T-helper 1 cell treated with Interleukin-12 subunit alpha and Interleukin-12 subunit beta and Interleukin-4 antibody, amounts not matched to agents 30 μg/mL and 1 μg/mL, for 36 hours (primary cell): ENCODE data around the gene JMJD1C.
A peak's percentile ranks its signal among the peaks of the same experiment; 100 is the strongest.

Experiments used
- H3K27ac Mint-ChIP-seq: one replicate; pipeline ENCODE4 v1.8.0; 2021; ENCODE audit warnings: mild to moderate bottlenecking, mixed read lengths
- H3K27me3 Mint-ChIP-seq: one replicate; pipeline ENCODE4 v1.8.0; 2021; ENCODE audit warnings: low read depth, mixed read lengths
- H3K36me3 Mint-ChIP-seq: one replicate; pipeline ENCODE4 v1.8.0; 2021; ENCODE audit warnings: low read depth, mixed read lengths
- H3K4me1 Mint-ChIP-seq: one replicate; pipeline ENCODE4 v1.8.0; 2021; ENCODE audit warnings: low read depth, mixed read lengths
- H3K4me3 Mint-ChIP-seq: one replicate; pipeline ENCODE4 v1.8.0; 2021; ENCODE audit warnings: mild to moderate bottlenecking, moderate library complexity, mixed read lengths
- H3K9me3 Mint-ChIP-seq: one replicate; pipeline ENCODE4 v1.8.0; 2021; ENCODE audit warnings: mixed read lengths

The JMJD1C gene

GRCh38 chr10:63229161-63229560 is 236.6 kb downstream of the JMJD1C start:
- peaks cover 9% of the 10 kb centered on the region for H3K36me3 Mint-ChIP-seq
- H3K9me3 Mint-ChIP-seq = no peaks in the 10 kb centered on the region
- no peak overlapping the region for H3K27ac Mint-ChIP-seq
- peaks cover 45% of the 10 kb centered on the region for H3K4me1 Mint-ChIP-seq
- H3K4me3 Mint-ChIP-seq = no peak overlapping the region
- H3K27me3 Mint-ChIP-seq = no peaks in the 10 kb centered on the region

GRCh38 chr10:63228237-63228636 is 237.5 kb downstream of the JMJD1C start:
- no peak overlapping the region for H3K4me3 Mint-ChIP-seq
- H3K27ac Mint-ChIP-seq = peak overlapping the region; percentile 22
- H3K9me3 Mint-ChIP-seq = no peaks in the 10 kb centered on the region
- H3K36me3 Mint-ChIP-seq = peaks cover 9% of the 10 kb centered on the region
- no peaks in the 10 kb centered on the region for H3K27me3 Mint-ChIP-seq
- peaks cover 39% of the 10 kb centered on the region for H3K4me1 Mint-ChIP-seq

GRCh38 chr10:63227207-63227895 is 238.4 kb downstream of the JMJD1C start:
- Mint-ChIP-seq H3K4me1 (peaks cover 41% of the 10 kb centered on the region), H3K27me3 (no peaks in the 10 kb centered on the region), H3K27ac (peak overlapping the region; percentile 58), H3K4me3 (peak overlapping the region; percentile 58), H3K9me3 (no peaks in the 10 kb centered on the region), H3K36me3 (peaks cover 12% of the 10 kb centered on the region)

DNA sequence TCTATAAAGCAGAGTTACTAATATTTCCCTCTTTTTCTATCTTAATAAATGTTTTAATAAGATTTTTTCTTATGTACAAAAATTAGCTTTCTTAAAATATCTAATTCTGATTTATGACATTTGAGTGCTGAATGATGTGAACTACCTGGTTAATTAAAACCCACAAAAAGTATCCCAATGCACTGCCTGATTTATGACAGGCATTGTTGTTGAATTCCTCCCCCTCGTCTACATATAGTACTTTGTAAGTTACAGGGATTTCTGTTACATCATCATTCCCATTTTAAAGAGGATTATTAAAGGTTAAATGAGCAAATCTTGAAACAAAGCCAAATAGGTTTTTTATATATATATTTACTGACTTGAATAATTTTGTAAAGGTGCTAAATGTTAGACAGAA is 241.5 kb downstream of the JMJD1C start:
- Mint-ChIP-seq H3K4me1 (peaks cover 51% of the 10 kb centered on the region), H3K9me3 (no peaks in the 10 kb centered on the region), H3K36me3 (peaks cover 12% of the 10 kb centered on the region), H3K27ac (no peak overlapping the region), H3K27me3 (no peaks in the 10 kb centered on the region), H3K4me3 (no peak overlapping the region)

DNA sequence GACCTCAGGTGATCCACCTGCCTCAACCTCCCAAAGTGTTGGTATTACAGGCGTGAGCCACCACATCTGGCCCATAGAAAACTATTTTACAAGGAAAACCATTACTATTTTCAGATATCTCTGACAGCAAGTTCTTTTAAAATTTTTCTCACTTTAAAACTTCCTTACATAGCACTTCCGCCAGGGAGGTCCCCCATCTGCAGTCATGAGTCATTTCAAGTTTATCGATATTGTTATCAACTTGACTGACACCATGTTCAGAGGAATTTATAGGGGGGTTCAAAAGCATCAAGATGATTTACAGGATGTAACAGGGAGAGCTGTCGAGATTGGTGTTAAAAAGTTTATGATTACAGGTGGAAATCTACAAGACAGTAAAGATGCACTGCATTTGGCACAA is 243.8 kb downstream of the JMJD1C start:
- H3K27ac Mint-ChIP-seq = peak overlapping the region; percentile 73
- H3K36me3 Mint-ChIP-seq = peaks cover 17% of the 10 kb centered on the region
- H3K4me1 Mint-ChIP-seq = peaks cover 45% of the 10 kb centered on the region
- no peaks in the 10 kb centered on the region for H3K27me3 Mint-ChIP-seq
- no peak overlapping the region for H3K4me3 Mint-ChIP-seq
- H3K9me3 Mint-ChIP-seq = no peaks in the 10 kb centered on the region

DNA sequence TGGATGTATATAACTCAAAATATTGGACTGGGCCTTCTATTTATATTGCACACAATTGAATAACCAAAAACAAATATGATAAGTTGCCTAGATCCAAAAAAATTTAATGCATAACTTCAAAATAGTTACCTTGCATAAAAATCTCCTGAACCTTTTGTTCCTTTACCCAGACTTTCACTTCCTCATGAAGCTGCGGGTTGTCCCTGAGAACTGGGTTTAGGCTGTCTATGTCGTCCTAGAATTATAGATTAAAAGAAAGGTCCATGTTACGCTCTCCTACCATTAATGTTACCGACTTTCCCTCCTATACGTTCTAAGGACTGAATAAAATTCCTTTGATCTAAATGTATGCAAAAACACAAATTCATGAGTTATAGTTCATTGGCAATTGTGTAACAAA is 246.0 kb downstream of the JMJD1C start:
- Mint-ChIP-seq H3K4me1 (peaks cover 34% of the 10 kb centered on the region), H3K27me3 (no peaks in the 10 kb centered on the region), H3K4me3 (no peak overlapping the region), H3K9me3 (no peaks in the 10 kb centered on the region), H3K36me3 (peaks cover 20% of the 10 kb centered on the region), H3K27ac (no peak overlapping the region)

DNA sequence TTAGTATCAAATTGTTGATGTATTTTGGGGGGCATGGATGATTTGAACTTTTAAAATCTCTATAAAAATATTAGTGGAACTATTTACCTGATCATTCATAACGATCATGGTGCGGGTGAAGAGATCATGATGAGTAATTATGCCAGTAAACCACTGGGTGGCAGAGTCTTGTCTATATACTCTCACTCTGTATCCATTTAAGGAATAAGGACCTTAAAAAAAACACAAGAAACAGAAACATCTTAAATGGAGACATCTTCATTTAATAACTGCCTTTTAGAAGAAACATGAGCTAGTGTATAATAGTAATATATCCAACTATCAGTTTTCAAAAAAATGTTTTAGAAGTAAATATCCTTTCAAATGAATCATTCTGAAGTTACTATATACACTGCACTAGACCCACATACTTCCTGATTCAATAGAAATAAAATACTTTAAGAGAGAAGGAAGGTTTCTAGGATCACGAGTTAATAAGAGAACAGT is 248.6 kb downstream of the JMJD1C start:
- Mint-ChIP-seq H3K36me3 (peaks cover 32% of the 10 kb centered on the region), H3K27ac (peak overlapping the region; percentile 5), H3K27me3 (no peaks in the 10 kb centered on the region), H3K4me3 (no peak overlapping the region), H3K4me1 (peaks cover 31% of the 10 kb centered on the region), H3K9me3 (no peaks in the 10 kb centered on the region)

- no peak overlapping the region for H3K27ac Mint-ChIP-seq
- peaks cover 27% of the 10 kb centered on the region for H3K4me1 Mint-ChIP-seq
- H3K9me3 Mint-ChIP-seq = peaks cover 7% of the 10 kb centered on the region
Observed at GRCh38 chr10:63214571-63214970, 251.2 kb downstream of the JMJD1C start.

DNA sequence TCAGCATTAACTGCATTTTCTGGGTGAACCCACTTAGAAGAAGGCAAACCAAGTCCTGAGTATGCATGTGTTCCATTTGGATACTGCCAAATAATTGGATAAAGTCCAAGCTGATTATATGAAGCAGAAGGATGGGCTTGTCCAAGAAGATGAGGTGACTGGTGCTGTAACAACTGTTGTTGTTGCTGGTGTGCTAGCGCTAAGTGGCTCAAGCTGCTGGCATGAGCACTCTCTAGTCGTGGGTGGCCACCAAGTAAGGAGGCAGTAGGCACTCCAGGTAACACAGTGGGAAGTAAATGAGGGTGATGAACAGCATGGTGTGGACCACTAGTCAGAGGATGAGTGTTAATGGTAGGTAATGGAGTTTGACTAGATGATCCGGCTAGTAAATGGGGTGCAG is 252.3 kb downstream of the JMJD1C start:
- Mint-ChIP-seq H3K9me3 (peaks cover 7% of the 10 kb centered on the region), H3K27me3 (no peaks in the 10 kb centered on the region), H3K27ac (peak overlapping the region; percentile 8), H3K4me3 (no peak overlapping the region), H3K4me1 (peaks cover 23% of the 10 kb centered on the region), H3K36me3 (peaks cover 48% of the 10 kb centered on the region)

More at GRCh38 chr10:63214571-63214970, 251.2 kb downstream of the JMJD1C start:
- no peak overlapping the region for H3K4me3 Mint-ChIP-seq
- peaks cover 46% of the 10 kb centered on the region for H3K36me3 Mint-ChIP-seq
- H3K27me3 Mint-ChIP-seq = no peaks in the 10 kb centered on the region

- Mint-ChIP-seq H3K4me3 (no peak overlapping the region), H3K4me1 (peaks cover 37% of the 10 kb centered on the region), H3K27ac (no peak overlapping the region), H3K36me3 (peaks cover 50% of the 10 kb centered on the region), H3K9me3 (peaks cover 7% of the 10 kb centered on the region), H3K27me3 (no peaks in the 10 kb centered on the region)
Observed at GRCh38 chr10:63210611-63211196, 255.1 kb downstream of the JMJD1C start.

- Mint-ChIP-seq H3K27ac (no peak overlapping the region), H3K9me3 (peaks cover 7% of the 10 kb centered on the region), H3K36me3 (peaks cover 48% of the 10 kb centered on the region), H3K4me1 (peaks cover 42% of the 10 kb centered on the region), H3K4me3 (no peak overlapping the region), H3K27me3 (no peaks in the 10 kb centered on the region)
Observed at GRCh38 chr10:63209705-63210104, 256.1 kb downstream of the JMJD1C start.

- peaks cover 7% of the 10 kb centered on the region for H3K9me3 Mint-ChIP-seq
- H3K27ac Mint-ChIP-seq = no peak overlapping the region
- peaks cover 41% of the 10 kb centered on the region for H3K36me3 Mint-ChIP-seq
- no peaks in the 10 kb centered on the region for H3K27me3 Mint-ChIP-seq
- H3K4me3 Mint-ChIP-seq = no peak overlapping the region
- peaks cover 49% of the 10 kb centered on the region for H3K4me1 Mint-ChIP-seq
Observed at GRCh38 chr10:63208986-63209385, 256.8 kb downstream of the JMJD1C start.

DNA sequence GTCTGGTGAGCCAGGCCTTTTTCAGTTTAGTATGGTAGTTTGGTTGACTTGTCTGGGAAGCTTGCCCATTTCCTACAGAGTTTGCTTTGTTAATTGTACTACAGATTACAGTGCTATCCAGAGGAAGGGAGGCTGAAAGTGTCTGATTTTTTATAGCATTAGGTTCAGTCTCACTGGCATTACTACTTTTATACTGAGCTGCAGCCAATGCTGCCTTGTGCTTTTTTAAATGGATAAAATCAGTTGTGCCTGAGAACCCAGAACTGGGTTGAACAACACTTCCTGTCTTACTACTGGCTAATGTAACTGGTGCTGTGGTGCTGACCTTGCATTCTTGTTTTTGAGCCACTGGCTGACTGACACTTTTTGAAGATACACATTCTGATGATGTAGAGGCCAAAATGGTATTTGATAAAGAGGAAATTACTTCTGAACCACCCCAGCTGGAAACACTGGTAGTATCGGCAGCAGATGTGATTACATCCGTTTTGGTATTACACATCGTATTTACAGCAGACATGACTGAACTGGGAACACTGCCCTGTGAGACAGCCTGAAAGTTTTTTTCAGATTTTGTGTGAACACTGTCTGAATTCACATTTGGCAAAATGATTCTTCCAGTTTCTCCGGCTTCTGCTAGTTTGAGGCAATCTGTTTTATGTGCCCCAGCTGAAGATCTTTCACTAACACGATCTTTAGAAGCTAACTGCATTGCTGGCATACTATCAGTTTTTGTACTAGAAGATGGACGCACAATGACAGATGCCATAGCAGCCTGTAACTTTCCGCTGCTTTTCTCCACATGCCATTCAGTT is 258.6 kb downstream of the JMJD1C start:
- Mint-ChIP-seq H3K9me3 (peaks cover 7% of the 10 kb centered on the region), H3K36me3 (peaks cover 32% of the 10 kb centered on the region), H3K27me3 (no peaks in the 10 kb centered on the region), H3K4me1 (peaks cover 48% of the 10 kb centered on the region), H3K27ac (peak overlapping the region; percentile 77), H3K4me3 (peak overlapping the region; percentile 68)

- H3K4me1 Mint-ChIP-seq = peaks cover 48% of the 10 kb centered on the region
- peak overlapping the region; percentile 77 for H3K27ac Mint-ChIP-seq
- no peaks in the 10 kb centered on the region for H3K27me3 Mint-ChIP-seq
- peaks cover 2% of the 10 kb centered on the region for H3K9me3 Mint-ChIP-seq
- H3K4me3 Mint-ChIP-seq = peak overlapping the region; percentile 68
- peaks cover 27% of the 10 kb centered on the region for H3K36me3 Mint-ChIP-seq
Observed at GRCh38 chr10:63206576-63206975, 259.2 kb downstream of the JMJD1C start.
